SK-N-SH (cell line): Measurements from ENCODE around the gene CTLA4. TPM values are rescaled to one million over a fixed set of nuclear protein-coding genes. Genes with fewer than 3 reads are reported as not detected.

Experiments used
- CTCF ChIA-PET: fragments of 300-600, 350-600 bp; formaldehyde crosslinking; extraction: SDS; loops from one replicate; lab custom pipeline; 2021; lab: Yijun Ruan, JAX
- POLR2A ChIA-PET: fragments of 350-600 bp; sonication (Branson Sonifier 250); formaldehyde crosslinking; extraction: SDS; loops from one replicate; lab custom pipeline; 2020; ENCODE audit warnings: antibody characterized with exemption, inconsistent platforms; lab: Yijun Ruan, JAX
- DNase-seq: peaks from one replicate; pipeline ENCODE4 v3.0.0; 2012
- H2AFZ ChIP-seq: fragments of 200-600 bp; sonication (generic); 2 replicates; pipeline ENCODE4 v1.8.1; 2016; ENCODE audit warnings: antibody characterized with exemption, mild to moderate bottlenecking, low read depth
- H3F3A ChIP-seq: fragments of 200-600 bp; sonication (generic); replicated peaks from 2 replicates; pipeline ENCODE3; 2016; ENCODE audit warnings: antibody characterized with exemption, mild to moderate bottlenecking; ENCODE audit not compliant: insufficient read depth
- H3K27ac ChIP-seq, 2 experiments: fragments of 200-500 bp in 1 of 2; fragments of 200-600 bp in 1 of 2; sonication (Bioruptor generic) in 1 of 2; sonication (generic), shearing (Covaris generic) in 1 of 2; 2 replicates each; pipeline versions ENCODE4 v1.5.1 to v1.6.1; 2014 to 2016; ENCODE audit warnings: low read depth in 2 of 2, inconsistent platforms in 1 of 2, low read length in 1 of 2, mild to moderate bottlenecking in 1 of 2, mixed read lengths in 1 of 2
- H3K27me3 ChIP-seq: fragments of 200-600 bp; sonication (generic), shearing (Covaris generic); 2 replicates; pipeline ENCODE4 v1.6.1; 2016; ENCODE audit warnings: mixed run types; ENCODE audit not compliant: insufficient read depth
- H3K36me3 ChIP-seq, 2 experiments: fragments of 200-500 bp in 1 of 2; fragments of 200-600 bp in 1 of 2; sonication (Bioruptor generic) in 1 of 2; sonication (generic) in 1 of 2; replicated peaks in 1 of 2; 2 replicates each; pipeline versions ENCODE3 to v1.5.1; 2014 to 2016; ENCODE audit warnings: low read length in 1 of 2, mild to moderate bottlenecking in 1 of 2; ENCODE audit not compliant: insufficient read depth in 2 of 2, control insufficient read depth in 1 of 2
- H3K4me1 ChIP-seq, 2 experiments: fragments of 200-500 bp in 1 of 2; fragments of 200-600 bp in 1 of 2; sonication (Bioruptor generic) in 1 of 2; sonication (generic), shearing (Covaris generic) in 1 of 2; 2 replicates each; pipeline versions ENCODE4 v1.5.1 to v1.6.1; 2014 to 2016; ENCODE audit warnings: low read depth in 1 of 2, low read length in 1 of 2, mixed run types in 1 of 2; ENCODE audit not compliant: insufficient read depth in 2 of 2, control insufficient read depth in 1 of 2
- H3K4me2 ChIP-seq: fragments of 200-600 bp; sonication (generic), shearing (Covaris generic); 2 replicates; pipeline ENCODE4 v1.6.1; 2017; ENCODE audit warnings: mixed run types
- H3K4me3 ChIP-seq, 2 experiments: fragments of 200-500 bp in 1 of 2; fragments of 200-600 bp in 1 of 2; sonication (Bioruptor generic) in 1 of 2; sonication (generic), shearing (Covaris generic) in 1 of 2; 2 replicates each; pipeline versions ENCODE4 v1.5.1 to v1.8.1; 2014 to 2016; ENCODE audit warnings: low read depth in 2 of 2, inconsistent platforms in 1 of 2, low read length in 1 of 2, mild to moderate bottlenecking in 1 of 2, mixed read lengths in 1 of 2, moderate library complexity in 1 of 2
- H3K79me2 ChIP-seq: fragments of 200-600 bp; sonication (generic); 2 replicates; pipeline ENCODE4 v1.8.1; 2017; ENCODE audit warnings: mild to moderate bottlenecking; ENCODE audit not compliant: insufficient read depth
- H3K9ac ChIP-seq: fragments of 200-600 bp; sonication (generic); 2 replicates; pipeline ENCODE4 v1.6.1; 2017; ENCODE audit warnings: mixed run types
- H3K9me2 ChIP-seq: fragments of 200-600 bp; sonication (generic); 2 replicates; pipeline ENCODE4 v1.6.1; 2017; ENCODE audit warnings: mixed run types
- H3K9me3 ChIP-seq: fragments of 200-600 bp; sonication (generic); 2 replicates; pipeline ENCODE4 v1.6.1; 2017; ENCODE audit warnings: mixed run types, mild to moderate bottlenecking, moderate library complexity
- H4K20me1 ChIP-seq: fragments of 200-600 bp; sonication (generic); 2 replicates; pipeline ENCODE4 v1.6.1; 2017; ENCODE audit warnings: mild to moderate bottlenecking, mixed run types; ENCODE audit not compliant: insufficient read depth
- CTCF ChIP-seq: fragments of 200-600 bp; sonication (generic); IDR thresholded peaks from 2 replicates; pipeline ENCODE4 v1.6.1; 2017; ENCODE audit warnings: antibody characterized with exemption, mild to moderate bottlenecking, moderate library complexity
- ELF1 ChIP-seq: IDR thresholded peaks from 2 replicates; pipeline ENCODE4 v1.4.0; 2012
- EP300 ChIP-seq, 2 experiments: IDR thresholded peaks; 2 replicates each; pipeline versions ENCODE4 v1.4.0 to v1.6.1; 2012; ENCODE audit warnings: borderline replicate concordance in 1 of 2, low read depth in 1 of 2, low read length in 1 of 2
- FOSL2 ChIP-seq: IDR thresholded peaks from 2 replicates; pipeline ENCODE4 v1.4.0; 2012; ENCODE audit warnings: low read depth, mild to moderate bottlenecking, moderate library complexity, borderline replicate concordance
- JUND ChIP-seq: IDR thresholded peaks from 2 replicates; pipeline ENCODE4 v1.4.0; 2012
- MAX ChIP-seq: IDR thresholded peaks from 2 replicates; pipeline ENCODE4 v1.4.0; 2012; ENCODE audit warnings: low read depth
- MEF2A ChIP-seq: IDR thresholded peaks from 2 replicates; pipeline ENCODE4 v1.4.0; 2012; ENCODE audit warnings: low read depth, borderline replicate concordance
- NRF1 ChIP-seq: IDR thresholded peaks from 2 replicates; pipeline ENCODE4 v1.6.1; 2012; ENCODE audit warnings: low read depth, mild to moderate bottlenecking, low read length
- RAD21 ChIP-seq: IDR thresholded peaks from 2 replicates; pipeline ENCODE4 v1.6.1; 2012; ENCODE audit warnings: mild to moderate bottlenecking, low read length
- RCOR1 ChIP-seq: fragments of 150-350 bp; IDR thresholded peaks from 2 replicates; pipeline ENCODE4 v1.6.1; 2017; ENCODE audit warnings: antibody characterized with exemption, low read length
- REST ChIP-seq: IDR thresholded peaks from 2 replicates; pipeline ENCODE4 v1.6.1; 2012; ENCODE audit warnings: mild to moderate bottlenecking, low read depth, low read length, moderate library complexity
- RFX5 ChIP-seq: IDR thresholded peaks from 2 replicates; pipeline ENCODE4 v1.6.1; 2012; ENCODE audit warnings: mild to moderate bottlenecking, improper control_type of control experiment, low read length
- RXRA ChIP-seq: IDR thresholded peaks from 2 replicates; pipeline ENCODE4 v1.4.0; 2012; ENCODE audit warnings: low read depth, mild to moderate bottlenecking, borderline replicate concordance
- SIN3A ChIP-seq: IDR thresholded peaks from 2 replicates; pipeline ENCODE4 v1.6.1; 2012; ENCODE audit warnings: low read depth, mild to moderate bottlenecking, low read length, moderate library complexity, borderline replicate concordance
- SMC3 ChIP-seq: IDR thresholded peaks from 2 replicates; pipeline ENCODE4 v1.6.1; 2012; ENCODE audit warnings: low read depth, low read length, improper control_type of control experiment
- TAF1 ChIP-seq: IDR thresholded peaks from 2 replicates; pipeline ENCODE4 v1.6.1; 2012; ENCODE audit warnings: low read depth, mild to moderate bottlenecking, low read length, moderate library complexity, borderline replicate concordance
- TEAD4 ChIP-seq: IDR thresholded peaks from 2 replicates; pipeline ENCODE4 v1.4.0; 2012; ENCODE audit warnings: mild to moderate bottlenecking, borderline replicate concordance; ENCODE audit not compliant: insufficient read depth
- USF1 ChIP-seq: IDR thresholded peaks from 2 replicates; pipeline ENCODE4 v1.4.0; 2012; ENCODE audit warnings: low read depth, borderline replicate concordance
- WGBS: methylation state at CpG from one replicate; pipeline ENCODE4 v1.1.6; 2017; ENCODE audit warnings: low lambda C conversion rate; 5-methylcytosine and 5-hydroxymethylcytosine counted together
- polyA plus RNA-seq, 3 experiments: library from polyadenylated mRNA; depleted of rRNA; stranded (reverse); fragments of >200 nt; gene quantifications; 2 replicates each; pipeline ENCODE4 v1.2.3, GENCODE V29; 2012

CTLA4 gene
- polyA plus RNA-seq, 1 of the 3 experiments (the other 2 are of a cell fraction) = not detected

- TF ChIP-seq RCOR1 = no peak
- no peak for TF ChIP-seq RXRA
- TF ChIP-seq SIN3A = no peak
Observed at GRCh38 chr2:203914546-203915182, 47.1 kb downstream of the CTLA4 start (continued).

- H3K27ac ChIP-seq = no peak overlapping the region
- no peak overlapping the region for H3K9ac ChIP-seq
- DNase-seq = no peak
- H3K4me3 ChIP-seq = no peak overlapping the region
- no peaks in the 10 kb centered on the region for H3K79me2 ChIP-seq
- 73% methylated on average over 7 of the region's 7 CpGs for WGBS
- no peaks in the 10 kb centered on the region for H3K27me3 ChIP-seq
- H2AFZ ChIP-seq = no peak overlapping the region
- ChIA-PET POLR2A (no interaction called here), CTCF (interaction anchor here (1.0 kb wide), 1 partner anchor 13 kb away, joined by 3 read pairs; no protein-coding TSS in a partner anchor)
- TF ChIP-seq JUND = no peak
- no peak for TF ChIP-seq EP300 (IDR thresholded peaks at IDR 0.05; ENCODE audit: borderline replicate concordance in 1 of 2, low read depth in 1 of 2, low read length in 1 of 2)
- TF ChIP-seq TAF1 = no peak
- TF ChIP-seq REST = no peak
- no peak for TF ChIP-seq MAX
- TF ChIP-seq RCOR1 = no peak
- TF ChIP-seq CTCF = no peak
- TF ChIP-seq NRF1 = no peak
- no peak for TF ChIP-seq FOSL2
- TF ChIP-seq MEF2A = no peak
- TF ChIP-seq USF1 = no peak
- TF ChIP-seq SMC3 = no peak
- no peak for TF ChIP-seq RFX5
- no peak for TF ChIP-seq ELF1
- TF ChIP-seq TEAD4 = no peak
- TF ChIP-seq RAD21 = no peak
- no peaks in the 10 kb centered on the region for H3F3A ChIP-seq
- no peaks in the 10 kb centered on the region for H3K9me3 ChIP-seq
- H3K4me1 ChIP-seq = no peaks in the 10 kb centered on the region; a peak in 1 of 4 replicates
- H3K9me2 ChIP-seq = no peaks in the 10 kb centered on the region
- H4K20me1 ChIP-seq = no peaks in the 10 kb centered on the region
- H3K36me3 ChIP-seq = no peaks in the 10 kb centered on the region
- no peak overlapping the region for H3K4me2 ChIP-seq
Observed at GRCh38 chr2:203915256-203915655, 47.7 kb downstream of the CTLA4 start.
